GM18870 (cell line): ENCODE measurements around the gene KLHL12.
"Not testable (repeated sequence)": the region's sequence is repeated elsewhere in the genome, so short reads cannot be mapped to it uniquely, and the experiment has no call there.

Source experiments
- ATAC-seq: cut with Tn5 transposase; IDR thresholded peaks from one replicate; pipeline ENCODE4 v1.9.1; 2021; ENCODE audit warnings: moderate library complexity; ENCODE audit not compliant: unreplicated experiment

The KLHL12 gene

GRCh38 chr1:202952099-202952498 is 25.1 kb upstream of the KLHL12 start:
- ATAC-seq, result no peak

- ATAC-seq, result no peak
These were observed 24.4 kb upstream of the KLHL12 start for GRCh38 chr1:202951437-202951836.

- no peak for ATAC-seq
These were observed 18.4 kb upstream of the KLHL12 start for GRCh38 chr1:202945483-202945882.

GRCh38 chr1:202944438-202944921 is 17.4 kb upstream of the KLHL12 start:
- no peak for ATAC-seq

DNA sequence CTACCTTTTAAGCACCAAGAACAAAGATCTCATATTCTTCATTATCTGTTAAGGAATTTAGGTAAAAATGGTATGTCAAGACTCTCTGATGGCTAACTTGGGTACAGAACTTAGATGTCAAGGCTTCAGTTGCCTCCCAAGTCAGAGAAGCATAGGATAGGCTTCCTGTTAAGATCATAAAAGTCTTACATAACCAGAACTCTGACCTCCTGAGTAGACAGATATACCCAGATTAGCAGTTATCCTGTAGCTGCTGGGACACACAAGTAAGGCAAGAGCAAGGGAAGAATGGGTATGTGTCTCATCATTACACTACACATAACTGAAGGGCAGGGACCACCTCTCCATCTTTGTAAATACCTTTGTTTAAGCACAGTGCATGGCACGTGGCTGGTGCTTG is 15.4 kb upstream of the KLHL12 start:
- ATAC-seq, result no peak

GRCh38 chr1:202941372-202941771 is 14.3 kb upstream of the KLHL12 start:
- no peak for ATAC-seq

DNA sequence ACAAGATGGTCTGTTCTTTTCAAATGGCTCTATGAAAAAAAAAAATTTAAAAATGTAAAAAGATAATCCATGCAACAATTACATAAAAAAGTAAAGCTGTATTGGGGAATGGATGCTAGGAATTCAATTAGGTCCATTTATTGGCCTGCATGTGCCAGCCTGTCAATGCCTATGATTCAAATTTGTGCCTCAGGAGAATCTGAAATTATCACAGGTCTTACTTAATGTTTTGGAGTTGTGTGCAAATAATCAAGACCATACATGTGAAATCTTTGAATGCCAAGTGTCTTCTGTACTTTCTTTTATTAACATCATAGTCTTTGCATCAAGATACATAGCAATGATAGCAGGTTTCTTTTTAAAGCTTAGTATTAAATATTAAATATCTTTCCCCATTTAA is 13.5 kb upstream of the KLHL12 start:
- no peak for ATAC-seq

DNA sequence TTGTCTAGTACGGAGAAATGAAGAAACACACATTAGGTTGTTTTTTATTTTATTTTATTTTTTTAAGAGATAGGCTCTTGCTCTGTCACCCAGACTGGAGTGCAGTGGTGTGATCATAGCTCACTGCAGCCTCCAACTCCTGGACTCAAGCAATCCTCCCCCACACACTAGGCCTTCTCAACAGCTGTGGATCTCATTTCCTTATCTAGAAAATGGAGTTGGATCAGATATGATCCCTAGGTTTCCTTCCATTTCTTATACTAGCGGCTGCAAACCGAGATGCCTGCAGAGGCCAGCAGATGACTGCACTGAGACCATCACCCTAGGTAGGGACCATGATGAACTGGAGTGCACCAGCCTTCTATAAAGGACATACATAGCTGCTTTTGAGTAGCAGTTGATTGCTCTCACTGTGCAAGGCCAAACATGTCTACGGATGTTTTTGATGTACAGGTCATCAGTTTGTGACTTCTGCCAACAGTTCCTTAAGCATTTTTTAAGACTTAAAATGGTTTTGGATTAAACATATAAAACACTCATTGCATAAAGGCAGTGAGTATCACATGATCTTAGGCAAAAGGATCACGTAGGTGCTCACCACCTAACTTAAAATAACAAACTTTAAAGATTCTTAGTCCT is 11.4 kb upstream of the KLHL12 start:
- ATAC-seq, result no peak

DNA sequence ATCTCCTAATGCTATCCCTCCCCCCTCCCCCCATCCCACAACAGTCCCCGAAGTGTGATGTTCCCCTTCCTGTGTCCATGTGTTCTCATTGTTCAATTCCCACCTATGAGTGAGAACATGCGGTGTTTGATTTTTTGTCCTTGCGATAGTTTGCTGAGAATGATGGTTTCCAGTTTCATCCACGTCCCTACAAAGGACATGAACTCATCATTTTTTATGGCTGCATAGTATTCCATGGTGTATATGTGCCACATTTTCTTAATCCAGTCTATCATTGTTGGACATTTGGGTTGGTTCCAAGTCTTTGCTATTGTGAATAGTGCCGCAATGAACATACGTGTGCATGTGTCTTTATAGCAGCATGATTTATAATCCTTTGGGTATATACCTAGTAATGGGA is 9.4 kb upstream of the KLHL12 start:
- ATAC-seq, result not testable (repeated sequence)

DNA sequence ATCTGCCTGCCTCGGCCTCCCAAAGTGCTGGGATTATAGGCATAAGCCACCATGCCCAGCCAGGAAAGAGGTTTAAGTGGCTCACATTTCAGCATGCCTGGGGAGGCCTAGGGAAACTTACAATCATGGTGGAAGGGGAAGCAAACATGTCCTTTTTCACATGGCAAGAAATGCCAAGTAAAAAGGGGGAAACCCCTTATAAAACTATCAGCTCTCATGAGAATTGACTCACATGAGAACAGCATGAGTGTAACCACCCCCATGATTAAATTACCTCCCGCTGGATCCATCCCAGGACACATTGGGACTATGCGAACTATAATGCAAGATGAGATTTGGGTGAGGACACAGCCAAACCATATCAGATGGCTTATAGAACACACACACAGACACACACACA is 8.8 kb upstream of the KLHL12 start:
- no peak for ATAC-seq

- no peak for ATAC-seq
These were observed 7.7 kb upstream of the KLHL12 start for GRCh38 chr1:202934755-202935154.

DNA sequence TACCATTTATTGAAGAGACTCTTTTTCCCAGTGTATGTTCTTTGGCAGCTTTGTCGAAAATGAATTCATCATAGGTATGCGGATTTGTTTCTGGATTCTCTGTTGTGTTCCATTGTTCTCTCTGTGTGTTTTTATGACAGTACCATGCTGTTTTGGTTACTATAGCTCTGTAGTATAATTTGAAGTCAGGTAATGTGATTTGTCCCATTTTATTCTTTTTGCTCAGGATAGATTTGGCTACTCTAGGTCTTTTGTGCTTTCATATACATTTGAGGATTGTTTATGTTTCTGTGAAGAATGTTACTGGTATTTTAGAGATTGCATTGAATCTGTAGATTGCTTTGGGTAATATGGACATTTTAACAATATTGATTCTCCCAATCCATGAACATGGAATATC is 5.4 kb upstream of the KLHL12 start:
- no peak for ATAC-seq

DNA sequence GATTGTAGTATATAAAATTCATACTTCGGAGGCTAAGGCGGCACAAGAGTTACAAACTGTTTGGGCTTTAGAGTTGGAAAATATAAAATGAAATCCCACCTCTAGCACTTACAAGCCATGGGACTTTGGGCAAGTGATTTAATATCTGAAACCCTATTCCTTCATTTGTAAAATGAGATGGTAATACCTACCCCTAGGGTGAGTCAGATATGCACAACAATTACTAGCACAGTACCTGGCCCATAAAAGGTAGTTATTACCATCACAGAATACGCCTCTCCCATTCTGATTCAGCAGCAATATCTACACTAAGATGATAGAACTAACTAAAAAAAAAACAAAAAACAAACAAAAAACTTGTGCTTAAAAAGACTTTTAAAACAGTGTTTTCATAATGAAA is 3.5 kb downstream of the KLHL12 start:
- ATAC-seq, result no peak

GRCh38 chr1:202919615-202920014 is 7.4 kb downstream of the KLHL12 start:
- no peak for ATAC-seq

- ATAC-seq, result no peak
These were observed 11.9 kb downstream of the KLHL12 start for GRCh38 chr1:202915146-202915545.

GRCh38 chr1:202912476-202912875 is 14.6 kb downstream of the KLHL12 start:
- ATAC-seq, result not testable (repeated sequence)

DNA sequence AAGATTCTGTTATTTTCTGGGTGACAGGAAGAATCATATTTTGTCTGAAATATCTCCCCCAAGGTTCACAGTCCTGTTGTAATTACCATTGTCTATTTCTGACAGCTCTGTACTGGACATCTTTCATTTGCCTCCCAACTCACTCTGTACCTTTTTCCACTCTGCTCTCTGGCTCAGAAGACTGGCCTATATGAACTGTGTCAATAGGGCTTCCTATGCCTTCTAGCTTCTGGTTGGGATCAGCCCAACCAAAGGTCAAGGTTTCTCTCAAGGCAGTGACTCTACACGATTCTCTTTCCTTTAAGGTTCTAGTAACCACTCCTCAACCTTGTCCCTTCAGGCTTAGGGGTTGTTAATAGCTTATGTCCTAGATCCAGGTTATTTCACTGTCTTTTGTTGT is 17.5 kb downstream of the KLHL12 start:
- ATAC-seq, result no peak

DNA sequence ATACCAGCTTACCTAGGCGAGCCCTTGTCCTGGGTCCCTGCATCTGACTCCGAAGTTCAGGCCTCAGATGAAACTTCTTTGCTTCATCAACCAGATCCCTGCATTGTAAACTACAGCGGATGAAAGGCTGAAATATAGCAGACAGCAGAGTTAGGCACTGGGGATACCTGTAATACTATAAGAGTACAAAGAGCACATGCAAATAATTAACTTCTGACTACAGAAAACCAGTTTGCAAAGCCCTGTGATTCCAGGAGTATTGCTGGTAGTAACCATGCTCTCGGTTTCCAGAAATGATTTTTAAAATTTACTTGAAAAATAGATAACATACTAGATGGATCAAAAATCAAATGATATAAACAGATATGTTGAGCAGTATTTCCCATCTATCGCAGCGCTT is 18.0 kb downstream of the KLHL12 start:
- ATAC-seq, result no peak

DNA sequence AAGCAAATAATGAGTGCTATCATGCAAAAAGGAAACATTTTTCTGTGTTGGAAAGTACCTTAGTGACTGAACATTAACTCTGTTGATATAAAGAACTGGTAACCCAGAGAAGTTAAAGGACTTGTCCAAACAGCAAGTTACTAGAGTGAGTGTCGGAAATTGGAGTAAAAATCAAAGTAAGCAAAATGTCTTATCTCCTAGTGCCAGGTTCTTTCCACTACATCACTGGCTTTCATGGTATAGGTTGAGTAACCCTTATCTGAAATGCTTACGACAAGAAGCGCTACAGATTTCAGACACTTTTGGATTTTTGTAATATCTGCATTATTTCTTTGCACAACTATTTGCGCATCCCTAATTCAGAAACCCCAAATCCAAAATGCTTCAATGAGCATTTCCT is 21.7 kb downstream of the KLHL12 start:
- ATAC-seq, result no peak

GRCh38 chr1:202903808-202904207 is 23.2 kb downstream of the KLHL12 start:
- not testable (repeated sequence) for ATAC-seq

- ATAC-seq, result no peak
These were observed 25.5 kb downstream of the KLHL12 start for GRCh38 chr1:202901555-202901954.

DNA sequence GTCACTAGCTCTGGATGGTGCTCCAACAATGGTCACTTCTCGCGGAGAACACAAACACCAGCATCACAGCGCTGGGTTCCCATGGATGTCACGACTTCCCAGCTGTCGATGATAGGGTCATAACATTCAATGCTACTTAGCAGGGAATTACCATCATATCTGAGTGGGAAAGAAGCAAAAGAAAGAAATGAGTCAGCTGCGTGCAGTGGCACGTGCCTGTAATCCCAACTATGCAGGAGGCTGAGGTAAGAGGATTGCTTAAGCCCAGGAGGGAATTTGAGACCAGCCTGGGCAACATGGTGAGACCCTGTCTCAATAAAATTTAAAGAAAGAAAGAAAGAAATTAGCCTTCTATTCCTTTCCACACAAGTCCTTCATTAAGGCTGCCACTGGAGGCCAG is 34.5 kb downstream of the KLHL12 start:
- no peak for ATAC-seq

- no peak for ATAC-seq
These were observed 36.6 kb downstream of the KLHL12 start for GRCh38 chr1:202890392-202890791.
